ENCODE data around the gene MALL.

Gene MALL

GRCh38 chr2:110104025-110104771 lies 11.4 kb downstream of the MALL start:
- H3K4me1 ChIP-seq (ENCODE audit: low read length) = no peaks in the 10 kb centered on the region

GRCh38 chr2:110103061-110103961 lies 12.3 kb downstream of the MALL start:
- TF ChIP-seq EZH2phosphoT487 (IDR thresholded peaks at IDR 0.05; ENCODE audit: low read depth) (no peak), CTCF (IDR thresholded peaks at IDR 0.05; ENCODE audit: low read depth, low read length) (no peak)
- Histone ChIP-seq H3K9me3 (ENCODE audit: insufficient read depth, low read length) (no peaks in the 10 kb centered on the region), H3K4me1 (ENCODE audit: low read length) (no peaks in the 10 kb centered on the region), H3K36me3 (replicated peaks; ENCODE audit: low read depth, low read length) (no peaks in the 10 kb centered on the region), H3K27ac (ENCODE audit: low read length) (no peak overlapping the region), H3K4me3 (ENCODE audit: low read length) (no peak overlapping the region), H2AFZ (ENCODE audit: low read depth, low read length) (no peak overlapping the region), H3K27me3 (ENCODE audit: low read depth, low read length) (no peaks in the 10 kb centered on the region), H3K9ac (ENCODE audit: low read length) (no peak overlapping the region), H3K79me2 (ENCODE audit: low read length) (no peaks in the 10 kb centered on the region), H3K4me2 (ENCODE audit: low read length) (no peak overlapping the region), H4K20me1 (ENCODE audit: insufficient read depth, low read length) (no peaks in the 10 kb centered on the region)

More at GRCh38 chr2:110104025-110104771, 11.4 kb downstream of the MALL start:
- Histone ChIP-seq H3K4me2 (ENCODE audit: low read length) (no peak overlapping the region), H2AFZ (ENCODE audit: low read depth, low read length) (no peak overlapping the region), H4K20me1 (ENCODE audit: insufficient read depth, low read length) (no peaks in the 10 kb centered on the region), H3K36me3 (replicated peaks; ENCODE audit: low read depth, low read length) (no peaks in the 10 kb centered on the region), H3K27ac (ENCODE audit: low read length) (no peak overlapping the region), H3K4me3 (ENCODE audit: low read length) (no peak overlapping the region), H3K27me3 (ENCODE audit: low read depth, low read length) (no peaks in the 10 kb centered on the region), H3K9ac (ENCODE audit: low read length) (no peak overlapping the region), H3K9me3 (ENCODE audit: insufficient read depth, low read length) (no peaks in the 10 kb centered on the region), H3K79me2 (ENCODE audit: low read length) (no peaks in the 10 kb centered on the region)
- TF ChIP-seq EZH2phosphoT487 (IDR thresholded peaks at IDR 0.05; ENCODE audit: low read depth) (no peak), CTCF (IDR thresholded peaks at IDR 0.05; ENCODE audit: low read depth, low read length) (no peak)

- no peaks in the 10 kb centered on the region for H3K4me1 ChIP-seq (ENCODE audit: low read length)
- no peak overlapping the region for H3K27ac ChIP-seq (ENCODE audit: low read length)
- no peak overlapping the region for H2AFZ ChIP-seq (ENCODE audit: low read depth, low read length)
- no peak overlapping the region for H3K9ac ChIP-seq (ENCODE audit: low read length)
- H4K20me1 ChIP-seq (ENCODE audit: insufficient read depth, low read length) = no peaks in the 10 kb centered on the region
- no peaks in the 10 kb centered on the region for H3K79me2 ChIP-seq (ENCODE audit: low read length)
- no peaks in the 10 kb centered on the region for H3K27me3 ChIP-seq (ENCODE audit: low read depth, low read length)
- H3K9me3 ChIP-seq (ENCODE audit: insufficient read depth, low read length) = no peaks in the 10 kb centered on the region
- TF ChIP-seq CTCF (IDR thresholded peaks at IDR 0.05; ENCODE audit: low read depth, low read length) (no peak), EZH2phosphoT487 (IDR thresholded peaks at IDR 0.05; ENCODE audit: low read depth) (no peak)
- H3K4me3 ChIP-seq (ENCODE audit: low read length) = no peak overlapping the region
- H3K36me3 ChIP-seq (replicated peaks; ENCODE audit: low read depth, low read length) = no peaks in the 10 kb centered on the region
- no peak overlapping the region for H3K4me2 ChIP-seq (ENCODE audit: low read length)
These were observed 13.5 kb downstream of the MALL start for GRCh38 chr2:110101901-110102803.

All from OCI-LY3 (cell line).